GM12865 (cell line): ENCODE measurements around the gene MSX2.

Source experiments
- DNase-seq: peaks from one replicate; pipeline ENCODE4 v3.0.0; 2010; ENCODE audit warnings: low read depth
- H3K4me3 ChIP-seq: 2 replicates; pipeline ENCODE4 v1.5.1; 2011; ENCODE audit warnings: mild to moderate bottlenecking, low read depth, low read length, control low read depth
- CTCF ChIP-seq: IDR thresholded peaks from 2 replicates; pipeline ENCODE4 v1.5.1; 2011; ENCODE audit warnings: low read length, control low read depth, low read depth, inconsistent platforms; ENCODE audit not compliant: insufficient read depth; ENCODE audit errors: missing control alignments

MSX2 gene

GRCh38 chr5:174724484-174725260 lies at the start of gene MSX2:
MSX2 (plus strand) TSS chr5:174724582; CDS start chr5:174724660, 78 bp downstream.
- H3K4me3 ChIP-seq, result no peak within 1 kb of the TSS
- TF ChIP-seq CTCF, result no peak
- no peak for DNase-seq

- no peak for TF ChIP-seq CTCF
- H3K4me3 ChIP-seq, result no peak overlapping the region
- DNase-seq, result no peak
Measured at GRCh38 chr5:174675110-174675509, 49.3 kb upstream of the MSX2 start.

- no peak for DNase-seq
- H3K4me3 ChIP-seq, result no peak overlapping the region
- no peak for TF ChIP-seq CTCF
Measured at GRCh38 chr5:174675916-174676315, 48.5 kb upstream of the MSX2 start.

GRCh38 chr5:174678107-174678506 lies 46.3 kb upstream of the MSX2 start:
- H3K4me3 ChIP-seq, result no peak overlapping the region
- no peak for DNase-seq
- TF ChIP-seq CTCF, result no peak

- no peak for DNase-seq
- TF ChIP-seq CTCF, result no peak
- H3K4me3 ChIP-seq, result no peak overlapping the region
Measured at GRCh38 chr5:174680901-174681565, 43.3 kb upstream of the MSX2 start.

- H3K4me3 ChIP-seq, result no peak overlapping the region
- no peak for TF ChIP-seq CTCF
- DNase-seq, result no peak
Measured at GRCh38 chr5:174687503-174687902, 36.9 kb upstream of the MSX2 start.
